WTC11 (cell line): ENCODE data around the gene LIPT1. TPM values are rescaled to one million over a fixed set of nuclear protein-coding genes. Genes with fewer than 3 reads are reported as not detected.

Experiments used
- ATAC-seq: fragments of 200-7000 bp; cut with Tn5 transposase; 2 replicates; pipeline ENCODE4 v1.10.0; 2021; ENCODE audit warnings: mild to moderate bottlenecking, moderate library complexity
- CTCF ChIA-PET: fragments of 300-600 bp; sonication (Branson Sonifier 250); formaldehyde crosslinking; loops from one replicate; lab custom pipeline; 2021; ENCODE audit warnings: antibody characterized with exemption; lab: Charles Lee
- POLR2A ChIA-PET: fragments of 350-600 bp; sonication (Branson Sonifier 250); formaldehyde crosslinking; loops from one replicate; lab custom pipeline; 2021; ENCODE audit warnings: antibody characterized with exemption; lab: Charles Lee
- DNase-seq: peaks from one replicate; pipeline ENCODE4 v3.0.0; 2021; ENCODE audit warnings: low spot score
- H3K27ac Mint-ChIP-seq: 2 replicates; pipeline ENCODE4 v1.8.0; 2021; ENCODE audit warnings: mixed read lengths
- H3K27me3 Mint-ChIP-seq: 2 replicates; pipeline ENCODE4 v1.8.0; 2021; ENCODE audit warnings: low read depth, mild to moderate bottlenecking, moderate library complexity, mixed read lengths
- H3K36me3 Mint-ChIP-seq: 2 replicates; pipeline ENCODE4 v1.8.0; 2021; ENCODE audit warnings: mixed read lengths
- H3K4me1 Mint-ChIP-seq: 2 replicates; pipeline ENCODE4 v1.8.0; 2022; ENCODE audit warnings: mixed read lengths
- H3K4me3 Mint-ChIP-seq: 2 replicates; pipeline ENCODE4 v1.8.0; 2021; ENCODE audit warnings: mild to moderate bottlenecking, moderate library complexity, mixed read lengths
- H3K9me3 Mint-ChIP-seq: 2 replicates; pipeline ENCODE4 v1.8.0; 2021; ENCODE audit warnings: mixed read lengths
- AFF4 ChIP-seq: sonication (generic); formaldehyde crosslinking; IDR thresholded peaks from 2 replicates; pipeline ENCODE4 v1.8.1; 2023; ENCODE audit warnings: mild to moderate bottlenecking, missing genetic modification reagents, borderline replicate concordance
- ARID4B ChIP-seq: sonication (generic); formaldehyde crosslinking; IDR thresholded peaks from 2 replicates; pipeline ENCODE4 v1.8.0; 2023; ENCODE audit warnings: missing genetic modification reagents, mild to moderate bottlenecking, borderline replicate concordance
- CREB1 ChIP-seq: sonication (generic); formaldehyde crosslinking; IDR thresholded peaks from 2 replicates; pipeline ENCODE4 v1.8.0; 2023; ENCODE audit warnings: mild to moderate bottlenecking, missing genetic modification reagents
- CREM ChIP-seq: sonication (generic); formaldehyde crosslinking; IDR thresholded peaks from 2 replicates; pipeline ENCODE4 v1.8.1; 2022; ENCODE audit warnings: mild to moderate bottlenecking, missing genetic modification reagents, moderate library complexity
- E2F1 ChIP-seq: sonication (generic); formaldehyde crosslinking; IDR thresholded peaks from 2 replicates; pipeline ENCODE4 v1.8.0; 2022; ENCODE audit warnings: mild to moderate bottlenecking, missing genetic modification reagents
- NFYB ChIP-seq: sonication (generic); formaldehyde crosslinking; conservative IDR thresholded peaks from 2 replicates; pipeline ENCODE4 v1.8.0; 2022; ENCODE audit warnings: low read depth, missing genetic modification reagents
- PREB ChIP-seq: sonication (generic); formaldehyde crosslinking; IDR thresholded peaks from 2 replicates; pipeline ENCODE4 v1.8.1; 2022; ENCODE audit warnings: mild to moderate bottlenecking, missing genetic modification reagents, moderate library complexity, borderline replicate concordance
- SMAD4 ChIP-seq: sonication (generic); formaldehyde crosslinking; IDR thresholded peaks from 2 replicates; pipeline ENCODE4 v1.8.0; 2022; ENCODE audit warnings: mild to moderate bottlenecking, missing genetic modification reagents
- SP1 ChIP-seq: sonication (generic); formaldehyde crosslinking; conservative IDR thresholded peaks from 2 replicates; pipeline ENCODE4 v1.8.1; 2022; ENCODE audit warnings: missing genetic modification reagents
- TEAD4 ChIP-seq: sonication (generic); formaldehyde crosslinking; IDR thresholded peaks from 2 replicates; pipeline ENCODE4 v1.8.0; 2022; ENCODE audit warnings: mild to moderate bottlenecking, missing genetic modification reagents
- USF2 ChIP-seq: sonication (generic); formaldehyde crosslinking; IDR thresholded peaks from 2 replicates; pipeline ENCODE4 v1.8.1; 2023; ENCODE audit warnings: mild to moderate bottlenecking, missing genetic modification reagents, moderate library complexity
- ZNF263 ChIP-seq: sonication (generic); formaldehyde crosslinking; IDR thresholded peaks from 2 replicates; pipeline ENCODE4 v1.8.1; 2022; ENCODE audit warnings: low read depth, mild to moderate bottlenecking, moderate library complexity, missing genetic modification reagents
- total RNA-seq: library from RNA; stranded (reverse); gene quantifications from 3 replicates; pipeline ENCODE4 v1.2.3, GENCODE V29; 2021
- TF ChIP-seq, protein P1 (sequence below): fragments of 250-450 bp; sonication (Bioruptor Pico); conservative IDR thresholded peaks from 2 replicates; pipeline ENCODE4 v1.9.0; 2021; ENCODE audit warnings: mild to moderate bottlenecking
- TF ChIP-seq, protein P2 (sequence below): sonication (generic); formaldehyde crosslinking; IDR thresholded peaks from 2 replicates; pipeline ENCODE4 v1.8.1; 2022; ENCODE audit warnings: mild to moderate bottlenecking, moderate library complexity, missing genetic modification reagents

LIPT1 gene
- total RNA-seq, 1 experiment from 2014 or later: 9.7 TPM

- TF ChIP-seq ARID4B (CRISPR knock-in tag) (no peak), AFF4 (CRISPR knock-in tag) (no peak)
- TF ChIP-seq, protein P1, sequence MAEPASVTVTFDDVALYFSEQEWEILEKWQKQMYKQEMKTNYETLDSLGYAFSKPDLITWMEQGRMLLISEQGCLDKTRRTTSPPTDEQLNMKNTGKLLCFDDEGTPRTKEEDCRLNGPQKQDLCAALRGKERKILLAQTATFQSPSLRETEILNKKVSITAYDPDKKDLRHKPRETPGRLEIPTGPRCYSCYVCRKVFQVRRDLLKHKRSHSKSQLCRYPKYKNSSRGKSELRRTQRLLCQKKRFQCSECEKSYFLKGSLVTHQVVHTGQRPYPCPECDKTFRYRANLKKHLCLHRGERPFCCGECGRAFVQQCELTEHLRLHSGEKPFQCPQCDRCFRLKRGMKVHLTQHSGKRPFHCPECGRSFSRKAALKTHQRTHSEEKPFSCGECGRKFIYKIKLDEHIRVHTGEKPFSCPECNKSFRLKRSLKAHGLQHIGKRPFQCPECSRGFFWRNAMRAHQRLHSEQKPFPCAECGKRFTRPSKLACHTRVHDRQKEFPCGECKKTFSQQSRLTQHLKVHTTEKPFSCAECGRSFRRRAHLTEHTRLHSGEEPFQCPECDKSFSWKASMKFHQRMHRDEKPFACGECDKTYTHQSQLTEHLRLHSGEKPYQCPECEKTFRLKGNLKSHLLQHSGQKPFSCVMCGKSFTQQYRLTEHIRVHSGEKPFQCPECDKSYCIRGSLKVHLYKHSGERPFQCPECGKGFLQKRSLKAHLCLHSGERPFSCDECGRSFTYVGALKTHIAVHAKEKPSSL (CRISPR knock-in tag): no peak
These were observed 3.8 kb downstream of the LIPT1 start (continued) for GRCh38 chr2:99158599-99158998.

DNA sequence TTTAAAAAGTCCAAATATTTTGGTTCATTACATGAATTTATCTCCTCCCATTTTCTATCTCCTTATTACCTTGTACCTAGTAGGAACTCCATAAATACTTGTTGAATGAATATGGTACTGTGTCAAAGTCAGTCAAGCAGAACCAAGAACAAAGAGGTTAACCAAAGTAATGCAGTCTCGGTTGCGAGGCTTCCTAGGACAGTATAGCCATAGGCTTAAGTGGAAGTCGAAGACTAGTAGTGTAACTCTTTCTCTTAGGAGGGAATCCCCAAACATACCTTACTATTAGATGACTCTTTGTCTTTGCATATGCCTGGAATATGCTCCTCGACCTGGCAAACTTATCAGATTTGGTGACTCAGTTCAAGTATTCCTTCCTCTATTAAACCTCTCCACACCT, 4.8 kb downstream of the LIPT1 start:
- peaks cover 22% of the 10 kb centered on the region for H3K36me3 Mint-ChIP-seq
- no peak overlapping the region for H3K4me3 Mint-ChIP-seq
- CTCF ChIA-PET: interaction anchor here (1.4 to 1.9 kb wide), 2 partner anchors 18 to 21 kb away, joined by 6 to 8 read pairs; partner anchors contain the start of genes C2orf15, MITD1 and MRPL30
- peaks cover 13% of the 10 kb centered on the region for H3K4me1 Mint-ChIP-seq
- no peaks in the 10 kb centered on the region; the same call in 1 of the 2 replicates for H3K27me3 Mint-ChIP-seq
- no peaks in the 10 kb centered on the region for H3K9me3 Mint-ChIP-seq
- ATAC-seq (no peak), DNase-seq (no peak)
- H3K27ac Mint-ChIP-seq: no peak overlapping the region; the same call in 1 of the 2 replicates
- POLR2A ChIA-PET: interaction anchor here (0.6 kb wide), 1 partner anchor 22 kb away, joined by 4 read pairs; no protein-coding TSS in a partner anchor
- TF ChIP-seq E2F1 (CRISPR knock-in tag): no peak
- TF ChIP-seq CREM: no peak
- no peak for TF ChIP-seq CREB1 (CRISPR knock-in tag)
- no peak for TF ChIP-seq ZNF263
- TF ChIP-seq USF2 (CRISPR knock-in tag): no peak
- TF ChIP-seq PREB (CRISPR knock-in tag): no peak
- TF ChIP-seq SP1: no peak
- no peak for TF ChIP-seq TEAD4 (CRISPR knock-in tag)
- TF ChIP-seq, protein P2, sequence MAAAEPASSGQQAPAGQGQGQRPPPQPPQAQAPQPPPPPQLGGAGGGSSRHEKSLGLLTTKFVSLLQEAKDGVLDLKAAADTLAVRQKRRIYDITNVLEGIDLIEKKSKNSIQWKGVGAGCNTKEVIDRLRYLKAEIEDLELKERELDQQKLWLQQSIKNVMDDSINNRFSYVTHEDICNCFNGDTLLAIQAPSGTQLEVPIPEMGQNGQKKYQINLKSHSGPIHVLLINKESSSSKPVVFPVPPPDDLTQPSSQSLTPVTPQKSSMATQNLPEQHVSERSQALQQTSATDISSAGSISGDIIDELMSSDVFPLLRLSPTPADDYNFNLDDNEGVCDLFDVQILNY: no peak
- TF ChIP-seq NFYB: no peak
- TF ChIP-seq AFF4 (CRISPR knock-in tag): no peak
- no peak for TF ChIP-seq SMAD4 (CRISPR knock-in tag)
